Measurements from ENCODE around the gene MTREX. TPM values are rescaled to one million over a fixed set of nuclear protein-coding genes. Genes with fewer than 3 reads are reported as not detected.
"Not testable (repeated sequence)": the region's sequence is repeated elsewhere in the genome, so short reads cannot be mapped to it uniquely, and the experiment has no call there.

The MTREX gene
- total and polyA plus RNA-seq, 7 donors: 11.3 to 76.7 (median 59.0) TPM

GRCh38 chr5:55308254-55308836 is 556 bp downstream of the MTREX start:
- H3K4me3 ChIP-seq: peak overlapping the region; percentile 69 to 91 (median 78)
- peaks cover 0 to 4% (median 0%) of the 10 kb centered on the region in 4 donors for H3K36me3 ChIP-seq
- H3K9me3 ChIP-seq: no peaks in the 10 kb centered on the region
- TF ChIP-seq EP300 (IDR thresholded peaks at IDR 0.05) (no peak), POLR2AphosphoS5 (IDR thresholded peaks at IDR 0.05) (no peak), POLR2A (IDR thresholded peaks at IDR 0.05) (no peak)
- TF ChIP-seq, protein P1, sequence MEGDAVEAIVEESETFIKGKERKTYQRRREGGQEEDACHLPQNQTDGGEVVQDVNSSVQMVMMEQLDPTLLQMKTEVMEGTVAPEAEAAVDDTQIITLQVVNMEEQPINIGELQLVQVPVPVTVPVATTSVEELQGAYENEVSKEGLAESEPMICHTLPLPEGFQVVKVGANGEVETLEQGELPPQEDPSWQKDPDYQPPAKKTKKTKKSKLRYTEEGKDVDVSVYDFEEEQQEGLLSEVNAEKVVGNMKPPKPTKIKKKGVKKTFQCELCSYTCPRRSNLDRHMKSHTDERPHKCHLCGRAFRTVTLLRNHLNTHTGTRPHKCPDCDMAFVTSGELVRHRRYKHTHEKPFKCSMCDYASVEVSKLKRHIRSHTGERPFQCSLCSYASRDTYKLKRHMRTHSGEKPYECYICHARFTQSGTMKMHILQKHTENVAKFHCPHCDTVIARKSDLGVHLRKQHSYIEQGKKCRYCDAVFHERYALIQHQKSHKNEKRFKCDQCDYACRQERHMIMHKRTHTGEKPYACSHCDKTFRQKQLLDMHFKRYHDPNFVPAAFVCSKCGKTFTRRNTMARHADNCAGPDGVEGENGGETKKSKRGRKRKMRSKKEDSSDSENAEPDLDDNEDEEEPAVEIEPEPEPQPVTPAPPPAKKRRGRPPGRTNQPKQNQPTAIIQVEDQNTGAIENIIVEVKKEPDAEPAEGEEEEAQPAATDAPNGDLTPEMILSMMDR (IDR thresholded peaks at IDR 0.05): no peak
- H3K4me1 ChIP-seq: peaks cover 0 to 75% (median 58%) of the 10 kb centered on the region in 4 donors
- peak overlapping the region; percentile 95 to 96 (median 95) for H3K27ac ChIP-seq
- DNase-seq: no peak
- H3K27me3 ChIP-seq: no peaks in the 10 kb centered on the region
- intact Hi-C loops (cut with DNase I): loop anchor here (5.0 kb wide), 2 partner anchors 136 to 1869 kb away; partner anchors contain the start of gene CDC20B
- 1% methylated on average over 13 of the region's 13 CpGs for WGBS, 2 donors

GRCh38 chr5:55313870-55314617 is 6.3 kb downstream of the MTREX start:
- DNase-seq: no peak
- WGBS, 2 donors: 63 to 75% methylated on average over 5 of the region's 5 CpGs
- intact Hi-C loops (cut with DNase I): no loop called here
- Histone ChIP-seq H3K9me3 (no peaks in the 10 kb centered on the region), H3K4me1 (peaks cover 0 to 38% (median 20%) of the 10 kb centered on the region in 4 donors), H3K27me3 (no peaks in the 10 kb centered on the region), H3K27ac (no peak overlapping the region), H3K36me3 (peaks cover 0 to 4% (median 0%) of the 10 kb centered on the region in 4 donors), H3K4me3 (no peak overlapping the region)
- TF ChIP-seq, protein P1 (IDR thresholded peaks at IDR 0.05): no peak
- TF ChIP-seq POLR2AphosphoS5 (IDR thresholded peaks at IDR 0.05) (no peak), EP300 (IDR thresholded peaks at IDR 0.05) (no peak), POLR2A (IDR thresholded peaks at IDR 0.05) (no peak)

- H3K4me3 ChIP-seq: no peak overlapping the region
- intact Hi-C loops (cut with DNase I): no loop called here
- no peaks in the 10 kb centered on the region for H3K27me3 ChIP-seq
- TF ChIP-seq EP300 (IDR thresholded peaks at IDR 0.05) (no peak), POLR2AphosphoS5 (IDR thresholded peaks at IDR 0.05) (no peak), POLR2A (IDR thresholded peaks at IDR 0.05) (no peak)
- TF ChIP-seq, protein P1 (IDR thresholded peaks at IDR 0.05): no peak
- peaks cover 0 to 2% (median 0%) of the 10 kb centered on the region in 4 donors for H3K36me3 ChIP-seq
- H3K4me1 ChIP-seq: peaks cover 0 to 33% (median 14%) of the 10 kb centered on the region in 4 donors
- DNase-seq: no peak
- no peaks in the 10 kb centered on the region for H3K9me3 ChIP-seq
- H3K27ac ChIP-seq: no peak overlapping the region
- WGBS, 2 donors: 98% methylated on average over 2 of the region's 2 CpGs
Measured at GRCh38 chr5:55316289-55316688, 8.5 kb downstream of the MTREX start.

DNA sequence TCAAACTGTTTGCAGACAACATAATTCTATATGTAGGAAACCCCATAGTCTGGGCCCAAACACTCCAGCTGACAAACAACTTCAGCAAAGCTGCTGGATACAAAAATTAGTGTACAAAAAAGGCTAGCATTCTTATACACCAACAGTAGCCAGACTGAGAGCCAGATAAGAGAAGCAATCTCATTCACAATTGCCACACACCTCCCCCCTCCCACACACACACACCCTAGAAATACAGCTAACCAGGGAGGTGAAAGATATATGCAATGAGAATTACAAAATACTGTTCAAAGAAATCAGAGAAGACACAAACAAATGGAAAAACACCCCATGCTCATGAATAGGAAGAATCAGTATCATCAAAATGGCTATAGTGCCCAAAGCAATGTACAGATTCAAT is 9.0 kb downstream of the MTREX start:
- H3K27ac ChIP-seq: no peak overlapping the region
- TF ChIP-seq POLR2A (IDR thresholded peaks at IDR 0.05) (no peak), POLR2AphosphoS5 (IDR thresholded peaks at IDR 0.05) (no peak), EP300 (IDR thresholded peaks at IDR 0.05) (no peak)
- TF ChIP-seq, protein P1 (IDR thresholded peaks at IDR 0.05): no peak
- no peak overlapping the region for H3K4me3 ChIP-seq
- H3K9me3 ChIP-seq: no peaks in the 10 kb centered on the region
- intact Hi-C loops (cut with DNase I): no loop called here
- H3K36me3 ChIP-seq: no peaks in the 10 kb centered on the region
- no peak for DNase-seq
- peaks cover 0 to 33% (median 14%) of the 10 kb centered on the region in 4 donors for H3K4me1 ChIP-seq
- H3K27me3 ChIP-seq: no peaks in the 10 kb centered on the region

- H3K27me3 ChIP-seq; intact Hi-C loops (cut with DNase I); H3K9me3 ChIP-seq; H3K4me3 ChIP-seq; DNase-seq; H3K36me3 ChIP-seq; H3K27ac ChIP-seq: not testable (repeated sequence)
- 96 to 100% methylated on average over 4 of the region's 4 CpGs for WGBS, 2 donors
- H3K4me1 ChIP-seq: peaks cover 0 to 26% (median 14%) of the 10 kb centered on the region in 4 donors
Measured at GRCh38 chr5:55318237-55318636, 10.4 kb downstream of the MTREX start.
